Smooth muscle cell (in vitro differentiated cells): ENCODE results near the gene GALNTL6. TPM values are rescaled to one million over a fixed set of nuclear protein-coding genes. Genes with fewer than 3 reads are reported as not detected.

Source experiments
- DNase-seq: peaks from one replicate; lab custom pipeline; 2025; ENCODE audit not compliant: unreplicated experiment; lab: John Stamatoyannopoulos, UW
- H2AFZ ChIP-seq: fragments of 200-600 bp; sonication (generic); 2 replicates; pipeline ENCODE4 v1.6.0; 2016; ENCODE audit warnings: antibody characterized with exemption, low read depth, mild to moderate bottlenecking
- H3F3A ChIP-seq: fragments of 200-600 bp; sonication (generic); 2 replicates; pipeline ENCODE4 v1.6.0; 2017; ENCODE audit warnings: antibody characterized with exemption, low read depth
- H3K27ac ChIP-seq: fragments of 200-600 bp; sonication (generic); 2 replicates; pipeline ENCODE4 v1.5.1; 2016; ENCODE audit warnings: low read depth, mild to moderate bottlenecking
- H3K27me3 ChIP-seq: fragments of 200-600 bp; sonication (generic); 2 replicates; pipeline ENCODE4 v1.6.1; 2016; ENCODE audit warnings: low read depth, mild to moderate bottlenecking
- H3K36me3 ChIP-seq: fragments of 200-600 bp; sonication (generic); 2 replicates; pipeline ENCODE4 v1.5.1; 2016; ENCODE audit warnings: low read depth
- H3K4me1 ChIP-seq: fragments of 200-600 bp; sonication (generic); 2 replicates; pipeline ENCODE4 v1.5.1; 2016; ENCODE audit warnings: low read depth
- H3K4me2 ChIP-seq: fragments of 200-600 bp; sonication (generic); 2 replicates; pipeline ENCODE4 v1.6.0; 2016; ENCODE audit warnings: mild to moderate bottlenecking
- H3K4me3 ChIP-seq: fragments of 200-600 bp; sonication (generic); 2 replicates; pipeline ENCODE4 v1.5.1; 2016; ENCODE audit warnings: mild to moderate bottlenecking
- H3K79me2 ChIP-seq: fragments of 200-600 bp; sonication (generic); 2 replicates; pipeline ENCODE4 v1.6.0; 2016; ENCODE audit warnings: low read depth, mild to moderate bottlenecking
- H3K9ac ChIP-seq: fragments of 200-600 bp; sonication (generic); 2 replicates; pipeline ENCODE4 v1.6.0; 2016; ENCODE audit warnings: low read depth
- H3K9me3 ChIP-seq: fragments of 200-600 bp; sonication (generic); replicated peaks from 2 replicates; pipeline ENCODE4 v1.5.1; 2016; ENCODE audit warnings: low read depth
- H4K20me1 ChIP-seq: fragments of 200-600 bp; sonication (generic); 2 replicates; pipeline ENCODE4 v1.6.0; 2016; ENCODE audit warnings: low read depth
- CTCF ChIP-seq: fragments of 200-600 bp; sonication (generic); IDR thresholded peaks from 2 replicates; pipeline ENCODE4 v1.5.1; 2017; ENCODE audit warnings: borderline replicate concordance, mild to moderate bottlenecking, antibody characterized with exemption; ENCODE audit not compliant: insufficient read depth, poor library complexity, severe bottlenecking
- WGBS: methylation state at CpG from one replicate; pipeline ENCODE4 v1.1.7; 2016; ENCODE audit warnings: low lambda C conversion rate; 5-methylcytosine and 5-hydroxymethylcytosine counted together
- polyA plus RNA-seq: library from polyadenylated mRNA; unstranded; fragments of >200 nt; fragmentation: Nextera tagmentation; extraction: Ambion mirVana; gene quantifications from 2 replicates; pipeline ENCODE4 v1.2.1, GENCODE V29; 2016
- total RNA-seq: library from RNA; depleted of rRNA; stranded (reverse); fragments of >200 nt; gene quantifications from 2 replicates; pipeline ENCODE4 v1.2.3, GENCODE V29; 2014

The GALNTL6 gene
- total and polyA plus RNA-seq, 2 experiments from 2014 or later: 0.18 to 1.3 TPM

GRCh38 chr4:172480471-172480870 lies 667.3 kb downstream of the GALNTL6 start:
- Histone ChIP-seq H3K4me3 (no peak overlapping the region), H3F3A (no peaks in the 10 kb centered on the region), H3K27ac (no peak overlapping the region), H4K20me1 (no peaks in the 10 kb centered on the region), H3K9ac (no peak overlapping the region), H3K79me2 (no peaks in the 10 kb centered on the region), H3K4me1 (no peaks in the 10 kb centered on the region), H3K9me3 (no peaks in the 10 kb centered on the region), H3K36me3 (no peaks in the 10 kb centered on the region), H3K27me3 (no peaks in the 10 kb centered on the region), H3K4me2 (no peak overlapping the region), H2AFZ (no peak overlapping the region)
- TF ChIP-seq CTCF: no peak
- 75% methylated on average over 2 of the region's 2 CpGs for WGBS
- no peak for DNase-seq

GRCh38 chr4:172481802-172482508 lies 668.8 kb downstream of the GALNTL6 start:
- no peak overlapping the region for H3K4me3 ChIP-seq
- no peak for DNase-seq
- H3K4me2 ChIP-seq: no peak overlapping the region
- no peaks in the 10 kb centered on the region for H3K9me3 ChIP-seq
- 88% methylated on average over 21 of the region's 30 CpGs for WGBS
- no peaks in the 10 kb centered on the region for H3F3A ChIP-seq
- no peaks in the 10 kb centered on the region for H3K27me3 ChIP-seq
- H3K79me2 ChIP-seq: no peaks in the 10 kb centered on the region
- H3K27ac ChIP-seq: no peak overlapping the region
- no peaks in the 10 kb centered on the region for H3K36me3 ChIP-seq
- no peaks in the 10 kb centered on the region for H3K4me1 ChIP-seq
- no peak overlapping the region for H3K9ac ChIP-seq
- no peaks in the 10 kb centered on the region for H4K20me1 ChIP-seq
- no peak overlapping the region for H2AFZ ChIP-seq
- no peak for TF ChIP-seq CTCF

GRCh38 chr4:172485007-172485406 lies 671.8 kb downstream of the GALNTL6 start:
- H3K27me3 ChIP-seq: no peaks in the 10 kb centered on the region
- H4K20me1 ChIP-seq: no peaks in the 10 kb centered on the region
- H3K4me2 ChIP-seq: no peak overlapping the region
- no peaks in the 10 kb centered on the region for H3K9me3 ChIP-seq
- no peak overlapping the region for H2AFZ ChIP-seq
- no peaks in the 10 kb centered on the region for H3K4me1 ChIP-seq
- TF ChIP-seq CTCF: no peak
- no peak overlapping the region for H3K4me3 ChIP-seq
- H3K79me2 ChIP-seq: no peaks in the 10 kb centered on the region
- 85% methylated on average over 3 of the region's 3 CpGs for WGBS
- no peak for DNase-seq
- no peak overlapping the region for H3K9ac ChIP-seq
- H3F3A ChIP-seq: no peaks in the 10 kb centered on the region
- no peak overlapping the region for H3K27ac ChIP-seq
- no peaks in the 10 kb centered on the region for H3K36me3 ChIP-seq

- no peaks in the 10 kb centered on the region for H3K27me3 ChIP-seq
- H3K4me2 ChIP-seq: no peak overlapping the region
- H3K9me3 ChIP-seq: no peaks in the 10 kb centered on the region
- H3K4me3 ChIP-seq: no peak overlapping the region
- DNase-seq: no peak
- H3K36me3 ChIP-seq: no peaks in the 10 kb centered on the region
- H4K20me1 ChIP-seq: no peaks in the 10 kb centered on the region
- no peak overlapping the region for H3K27ac ChIP-seq
- 84% methylated on average over 2 of the region's 2 CpGs for WGBS
- no peak overlapping the region for H3K9ac ChIP-seq
- no peak for TF ChIP-seq CTCF
- H2AFZ ChIP-seq: no peak overlapping the region
- H3K79me2 ChIP-seq: no peaks in the 10 kb centered on the region
- H3F3A ChIP-seq: no peaks in the 10 kb centered on the region
- H3K4me1 ChIP-seq: no peaks in the 10 kb centered on the region
Measured at GRCh38 chr4:172486531-172486930, 673.3 kb downstream of the GALNTL6 start.
